Measurements from ENCODE around the gene TRPM3. TPM values are rescaled to one million over a fixed set of nuclear protein-coding genes. Genes with fewer than 3 reads are reported as not detected.

TRPM3 gene
- total and polyA plus RNA-seq, 2 experiments from 2014 or later, result 0.24 TPM; not detected in 1

- TF ChIP-seq CTCF (IDR thresholded peaks at IDR 0.05; ENCODE audit: low read depth, low read length), result no peak
- Histone ChIP-seq H3K4me3 (no peak overlapping the region), H3K4me1 (ENCODE audit: low read depth) (peaks cover 8% of the 10 kb centered on the region), H3K36me3 (no peaks in the 10 kb centered on the region), H3K27ac (no peak overlapping the region), H3K9me3 (ENCODE audit: low read depth) (no peaks in the 10 kb centered on the region), H3K27me3 (no peaks in the 10 kb centered on the region)
- no peak for DNase-seq (ENCODE audit: low read depth in 1 of 2, low spot score in 1 of 2)
Observed at GRCh38 chr9:70569791-70570190, 551.6 kb downstream of the TRPM3 start.

GRCh38 chr9:70569070-70569772, 552.2 kb downstream of the TRPM3 start:
- Histone ChIP-seq H3K27me3 (no peaks in the 10 kb centered on the region), H3K9me3 (ENCODE audit: low read depth) (no peaks in the 10 kb centered on the region), H3K4me1 (ENCODE audit: low read depth) (peaks cover 8% of the 10 kb centered on the region), H3K27ac (no peak overlapping the region), H3K4me3 (no peak overlapping the region), H3K36me3 (no peaks in the 10 kb centered on the region)
- DNase-seq (ENCODE audit: low read depth in 1 of 2, low spot score in 1 of 2), result no peak
- no peak for TF ChIP-seq CTCF (IDR thresholded peaks at IDR 0.05; ENCODE audit: low read depth, low read length)

- Histone ChIP-seq H3K27ac (no peak overlapping the region), H3K36me3 (no peaks in the 10 kb centered on the region), H3K27me3 (no peaks in the 10 kb centered on the region), H3K9me3 (ENCODE audit: low read depth) (no peaks in the 10 kb centered on the region), H3K4me3 (no peak overlapping the region), H3K4me1 (ENCODE audit: low read depth) (peaks cover 8% of the 10 kb centered on the region)
- no peak for DNase-seq (ENCODE audit: low read depth in 1 of 2, low spot score in 1 of 2)
- TF ChIP-seq CTCF (IDR thresholded peaks at IDR 0.05; ENCODE audit: low read depth, low read length), result no peak
Observed at GRCh38 chr9:70567511-70567910, 553.9 kb downstream of the TRPM3 start.

GRCh38 chr9:70566751-70567150, 554.7 kb downstream of the TRPM3 start:
- no peak for TF ChIP-seq CTCF (IDR thresholded peaks at IDR 0.05; ENCODE audit: low read depth, low read length)
- H3K4me1 ChIP-seq (ENCODE audit: low read depth), result peaks cover 8% of the 10 kb centered on the region
- no peak overlapping the region for H3K4me3 ChIP-seq
- H3K27me3 ChIP-seq, result no peaks in the 10 kb centered on the region
- peak in 1 of 2 donors; percentile 35 for DNase-seq (ENCODE audit: low read depth in 1 of 2, low spot score in 1 of 2)
- H3K36me3 ChIP-seq, result no peaks in the 10 kb centered on the region
- no peaks in the 10 kb centered on the region for H3K9me3 ChIP-seq (ENCODE audit: low read depth)
- peak overlapping the region; percentile 6 for H3K27ac ChIP-seq

GRCh38 chr9:70566066-70566465, 555.4 kb downstream of the TRPM3 start:
- no peaks in the 10 kb centered on the region for H3K27me3 ChIP-seq
- H3K36me3 ChIP-seq, result no peaks in the 10 kb centered on the region
- H3K27ac ChIP-seq, result no peak overlapping the region
- no peak for DNase-seq (ENCODE audit: low read depth in 1 of 2, low spot score in 1 of 2)
- peaks cover 8% of the 10 kb centered on the region for H3K4me1 ChIP-seq (ENCODE audit: low read depth)
- H3K9me3 ChIP-seq (ENCODE audit: low read depth), result no peaks in the 10 kb centered on the region
- H3K4me3 ChIP-seq, result no peak overlapping the region
- TF ChIP-seq CTCF (IDR thresholded peaks at IDR 0.05; ENCODE audit: low read depth, low read length), result no peak
